HEK293 (cell line): ENCODE measurements around the gene COL19A1.
"Not testable (repeated sequence)": the region's sequence is repeated elsewhere in the genome, so short reads cannot be mapped to it uniquely, and the experiment has no call there.

Experiments used
- CTCF ChIA-PET: fragments of 350-600 bp; formaldehyde crosslinking; extraction: SDS; loops from one replicate; lab custom pipeline; 2021; ENCODE audit warnings: antibody characterized with exemption; lab: Yijun Ruan, JAX
- POLR2A ChIA-PET: fragments of 300-600 bp; formaldehyde crosslinking; extraction: SDS; loops from one replicate; lab custom pipeline; 2020; ENCODE audit warnings: antibody characterized with exemption, inconsistent platforms; lab: Yijun Ruan, JAX
- H3K27ac ChIP-seq: fragments of 200-500 bp; sonication (Bioruptor generic); 2 replicates; pipeline ENCODE4 v1.5.1; 2014; ENCODE audit warnings: low read depth, low read length, control low read depth, inconsistent platforms; ENCODE audit errors: extremely low read depth
- H3K36me3 ChIP-seq, 2 experiments: fragments of 200-500 bp in 1 of 2; sonication (Bioruptor generic) in 1 of 2; 1 replicate in 1 of 2; 2 replicates in 1 of 2; pipeline ENCODE4 v1.5.1; 2014 to 2017; ENCODE audit warnings: inconsistent platforms in 2 of 2, low read length in 2 of 2; ENCODE audit not compliant: control insufficient read depth in 2 of 2, insufficient read depth in 1 of 2
- H3K4me1 ChIP-seq: fragments of 200-500 bp; sonication (Bioruptor generic); 2 replicates; pipeline ENCODE4 v1.5.1; 2014; ENCODE audit warnings: mild to moderate bottlenecking, low read length, inconsistent platforms; ENCODE audit not compliant: control insufficient read depth, insufficient read depth
- H3K4me3 ChIP-seq: 2 replicates; pipeline ENCODE4 v1.5.1; 2011; ENCODE audit warnings: low read depth, mild to moderate bottlenecking, control low read depth, low read length, moderate library complexity
- H3K9me3 ChIP-seq: fragments of 200-500 bp; sonication (Bioruptor generic); 2 replicates; pipeline ENCODE4 v1.5.1; 2014; ENCODE audit warnings: low read depth, low read length, inconsistent platforms; ENCODE audit not compliant: control insufficient read depth, insufficient read depth
- HOXA7 ChIP-seq: sonication (generic); formaldehyde crosslinking; IDR thresholded peaks from 2 replicates; pipeline ENCODE4 v1.8.1; 2022; ENCODE audit warnings: missing genetic modification reagents, borderline replicate concordance
- MYNN ChIP-seq: fragments of 450-650 bp; formaldehyde crosslinking; IDR thresholded peaks from 2 replicates; pipeline ENCODE4 v1.5.1; 2016; ENCODE audit warnings: missing biosample characterization, missing genetic modification characterization, borderline replicate concordance
- REST ChIP-seq: fragments of 450-650 bp; formaldehyde crosslinking; IDR thresholded peaks from 2 replicates; pipeline ENCODE4 v1.5.1; 2016; ENCODE audit warnings: missing biosample characterization, missing genetic modification characterization
- SP3 ChIP-seq: fragments of 450-650 bp; formaldehyde crosslinking; IDR thresholded peaks from 2 replicates; pipeline ENCODE4 v1.5.1; 2016; ENCODE audit warnings: missing biosample characterization, missing genetic modification characterization
- ZFP69B ChIP-seq: fragments of 450-650 bp; formaldehyde crosslinking; IDR thresholded peaks from 2 replicates; pipeline ENCODE4 v1.5.1; 2016; ENCODE audit warnings: missing biosample characterization, missing genetic modification characterization
- ZNF133 ChIP-seq: fragments of 450-650 bp; formaldehyde crosslinking; IDR thresholded peaks from 2 replicates; pipeline ENCODE4 v1.5.1; 2016; ENCODE audit warnings: missing biosample characterization, missing genetic modification characterization
- ZNF148 ChIP-seq: fragments of 450-650 bp; formaldehyde crosslinking; IDR thresholded peaks from 2 replicates; pipeline ENCODE4 v1.5.0; 2017; ENCODE audit warnings: missing biosample characterization, missing genetic modification characterization, borderline replicate concordance
- ZNF16 ChIP-seq: fragments of 450-650 bp; formaldehyde crosslinking; IDR thresholded peaks from 2 replicates; pipeline ENCODE4 v1.5.1; 2016; ENCODE audit warnings: low read depth, missing biosample characterization, missing genetic modification characterization
- ZNF175 ChIP-seq: fragments of 450-650 bp; formaldehyde crosslinking; IDR thresholded peaks from 2 replicates; pipeline ENCODE4 v1.5.1; 2016; ENCODE audit warnings: missing biosample characterization, missing genetic modification characterization
- ZNF266 ChIP-seq: fragments of 450-650 bp; formaldehyde crosslinking; IDR thresholded peaks from 2 replicates; pipeline ENCODE4 v1.5.1; 2016; ENCODE audit warnings: missing biosample characterization, missing genetic modification characterization, low read depth
- ZNF292 ChIP-seq: fragments of 450-650 bp; formaldehyde crosslinking; IDR thresholded peaks from 2 replicates; pipeline ENCODE4 v1.5.1; 2016; ENCODE audit warnings: low read depth, missing biosample characterization, missing genetic modification characterization, borderline replicate concordance
- ZNF404 ChIP-seq: fragments of 450-650 bp; formaldehyde crosslinking; IDR thresholded peaks from 2 replicates; pipeline ENCODE4 v1.5.1; 2017; ENCODE audit warnings: missing biosample characterization, missing genetic modification characterization
- ZNF560 ChIP-seq: fragments of 450-650 bp; formaldehyde crosslinking; IDR thresholded peaks from 2 replicates; pipeline ENCODE4 v1.5.1; 2017; ENCODE audit warnings: missing biosample characterization, missing genetic modification characterization, borderline replicate concordance
- ZNF677 ChIP-seq: fragments of 450-650 bp; IDR thresholded peaks from 2 replicates; pipeline ENCODE4 v1.5.0; 2018; ENCODE audit warnings: missing biosample characterization, mild to moderate bottlenecking, missing genetic modification characterization, moderate library complexity
- ZSCAN30 ChIP-seq: fragments of 450-650 bp; IDR thresholded peaks from 2 replicates; pipeline ENCODE4 v1.5.1; 2018; ENCODE audit warnings: missing biosample characterization, mild to moderate bottlenecking, missing genetic modification characterization, moderate library complexity
- TF ChIP-seq, protein P1 (sequence below): fragments of 450-650 bp; IDR thresholded peaks from 2 replicates; pipeline ENCODE4 v1.5.1; 2018; ENCODE audit warnings: missing biosample characterization, missing genetic modification characterization
- TF ChIP-seq, protein P2 (sequence below): fragments of 450-650 bp; formaldehyde crosslinking; IDR thresholded peaks from 2 replicates; pipeline ENCODE4 v1.5.1; 2017; ENCODE audit warnings: missing biosample characterization, mild to moderate bottlenecking, missing genetic modification characterization, moderate library complexity
- TF ChIP-seq, protein P3 (sequence below): IDR thresholded peaks from 2 replicates; pipeline ENCODE4 v1.6.1; 2011; ENCODE audit warnings: mild to moderate bottlenecking, low read depth, low read length, borderline replicate concordance

The COL19A1 gene

DNA sequence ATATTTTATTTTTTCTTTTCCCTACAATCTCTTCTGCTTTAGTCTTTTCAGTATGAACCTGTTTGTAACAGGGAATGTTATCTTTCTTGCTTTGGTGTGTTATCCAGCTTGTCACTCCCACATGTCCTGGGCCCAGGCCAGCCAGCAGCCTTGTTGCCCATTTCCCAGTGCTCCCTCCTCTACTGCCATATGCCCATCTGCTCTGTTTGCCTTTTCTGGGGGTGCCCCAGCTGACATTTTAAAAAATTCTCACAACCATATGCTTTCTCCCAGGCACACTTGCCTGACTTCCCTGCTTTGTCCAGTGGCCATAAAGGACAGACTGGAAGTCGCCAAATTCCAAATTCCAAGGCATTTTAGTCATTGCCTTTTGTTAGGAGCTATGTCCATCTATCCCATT, 45.9 kb upstream of the COL19A1 start (continued):
- TF ChIP-seq, protein P1, sequence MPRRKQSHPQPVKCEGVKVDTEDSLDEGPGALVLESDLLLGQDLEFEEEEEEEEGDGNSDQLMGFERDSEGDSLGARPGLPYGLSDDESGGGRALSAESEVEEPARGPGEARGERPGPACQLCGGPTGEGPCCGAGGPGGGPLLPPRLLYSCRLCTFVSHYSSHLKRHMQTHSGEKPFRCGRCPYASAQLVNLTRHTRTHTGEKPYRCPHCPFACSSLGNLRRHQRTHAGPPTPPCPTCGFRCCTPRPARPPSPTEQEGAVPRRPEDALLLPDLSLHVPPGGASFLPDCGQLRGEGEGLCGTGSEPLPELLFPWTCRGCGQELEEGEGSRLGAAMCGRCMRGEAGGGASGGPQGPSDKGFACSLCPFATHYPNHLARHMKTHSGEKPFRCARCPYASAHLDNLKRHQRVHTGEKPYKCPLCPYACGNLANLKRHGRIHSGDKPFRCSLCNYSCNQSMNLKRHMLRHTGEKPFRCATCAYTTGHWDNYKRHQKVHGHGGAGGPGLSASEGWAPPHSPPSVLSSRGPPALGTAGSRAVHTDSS (tag by site-specific recombination), result no peak
- TF ChIP-seq ZNF404 (tag by site-specific recombination) (no peak), ZNF133 (no peak), ZNF148 (tag by site-specific recombination) (no peak), ZNF560 (tag by site-specific recombination) (no peak), ZNF266 (tag by site-specific recombination) (no peak)
- TF ChIP-seq, protein P2, sequence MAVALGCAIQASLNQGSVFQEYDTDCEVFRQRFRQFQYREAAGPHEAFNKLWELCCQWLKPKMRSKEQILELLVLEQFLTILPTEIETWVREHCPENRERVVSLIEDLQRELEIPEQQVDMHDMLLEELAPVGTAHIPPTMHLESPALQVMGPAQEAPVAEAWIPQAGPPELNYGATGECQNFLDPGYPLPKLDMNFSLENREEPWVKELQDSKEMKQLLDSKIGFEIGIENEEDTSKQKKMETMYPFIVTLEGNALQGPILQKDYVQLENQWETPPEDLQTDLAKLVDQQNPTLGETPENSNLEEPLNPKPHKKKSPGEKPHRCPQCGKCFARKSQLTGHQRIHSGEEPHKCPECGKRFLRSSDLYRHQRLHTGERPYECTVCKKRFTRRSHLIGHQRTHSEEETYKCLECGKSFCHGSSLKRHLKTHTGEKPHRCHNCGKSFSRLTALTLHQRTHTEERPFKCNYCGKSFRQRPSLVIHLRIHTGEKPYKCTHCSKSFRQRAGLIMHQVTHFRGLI, result no peak
- TF ChIP-seq, protein P3, sequence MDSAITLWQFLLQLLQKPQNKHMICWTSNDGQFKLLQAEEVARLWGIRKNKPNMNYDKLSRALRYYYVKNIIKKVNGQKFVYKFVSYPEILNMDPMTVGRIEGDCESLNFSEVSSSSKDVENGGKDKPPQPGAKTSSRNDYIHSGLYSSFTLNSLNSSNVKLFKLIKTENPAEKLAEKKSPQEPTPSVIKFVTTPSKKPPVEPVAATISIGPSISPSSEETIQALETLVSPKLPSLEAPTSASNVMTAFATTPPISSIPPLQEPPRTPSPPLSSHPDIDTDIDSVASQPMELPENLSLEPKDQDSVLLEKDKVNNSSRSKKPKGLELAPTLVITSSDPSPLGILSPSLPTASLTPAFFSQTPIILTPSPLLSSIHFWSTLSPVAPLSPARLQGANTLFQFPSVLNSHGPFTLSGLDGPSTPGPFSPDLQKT, result no peak

GRCh38 chr6:69824355-69824754, 42.0 kb upstream of the COL19A1 start:
- H3K27ac ChIP-seq, H3K4me1 ChIP-seq, POLR2A ChIA-PET, H3K36me3 ChIP-seq, H3K9me3 ChIP-seq, H3K4me3 ChIP-seq: not testable (repeated sequence)
- CTCF ChIA-PET, result interaction anchor here (0.5 kb wide), 1 partner anchor 43 kb away, joined by 4 read pairs; no protein-coding TSS in a partner anchor

- Histone ChIP-seq H3K4me3 (no peak overlapping the region), H3K36me3 (no peaks in the 10 kb centered on the region), H3K9me3 (no peaks in the 10 kb centered on the region), H3K4me1 (no peaks in the 10 kb centered on the region), H3K27ac (no peak overlapping the region)
- POLR2A ChIA-PET, result no interaction called here
- CTCF ChIA-PET, result interaction anchor here (0.7 to 1.0 kb wide), 2 partner anchors 9 to 492 kb away, joined by 3 read pairs; no protein-coding TSS in a partner anchor
- TF ChIP-seq HOXA7, result no peak
- TF ChIP-seq SP3 (tag by site-specific recombination), result no peak
- no peak for TF ChIP-seq ZNF175 (tag by site-specific recombination)
- TF ChIP-seq ZFP69B (tag by site-specific recombination), result no peak
- no peak for TF ChIP-seq ZNF677 (tag by site-specific recombination)
- TF ChIP-seq ZSCAN30 (tag by site-specific recombination), result no peak
- no peak for TF ChIP-seq REST (tag by site-specific recombination)
- TF ChIP-seq ZNF292 (tag by site-specific recombination), result no peak
- TF ChIP-seq ZNF16 (tag by site-specific recombination), result no peak
- TF ChIP-seq MYNN (tag by site-specific recombination), result no peak
Measured at GRCh38 chr6:69825904-69826303, 40.5 kb upstream of the COL19A1 start.
